Suprapubic skin (tissue), 4 donors: ENCODE results near the gene MYMX. TPM values are rescaled to one million over a fixed set of nuclear protein-coding genes. Genes with fewer than 3 reads are reported as not detected.
"Not testable (repeated sequence)": the region's sequence is repeated elsewhere in the genome, so short reads cannot be mapped to it uniquely, and the experiment has no call there.

Experiments
- DNase-seq, 2 donors: peaks; one replicate each; pipeline ENCODE4 v3.0.0-alpha.2; 2019; ENCODE audit warnings: low spot score in 2 of 2
- H3K27ac ChIP-seq: fragments of 200-600 bp; sonication (generic); one replicate; pipeline ENCODE4 v1.5.1; 2019
- H3K27me3 ChIP-seq: fragments of 200-600 bp; sonication (generic); one replicate; pipeline ENCODE4 v1.5.1; 2019
- H3K36me3 ChIP-seq: fragments of 200-600 bp; sonication (generic); one replicate; pipeline ENCODE4 v1.5.1; 2019
- H3K4me1 ChIP-seq: fragments of 200-600 bp; sonication (generic); one replicate; pipeline ENCODE4 v1.5.1; 2019
- H3K4me3 ChIP-seq: fragments of 200-600 bp; sonication (generic); one replicate; pipeline ENCODE4 v1.5.1; 2019; ENCODE audit warnings: mild to moderate bottlenecking
- H3K9me3 ChIP-seq: fragments of 200-600 bp; sonication (generic); one replicate; pipeline ENCODE4 v1.5.1; 2019
- EP300 ChIP-seq: sonication (generic); formaldehyde crosslinking; IDR thresholded peaks from one replicate; pipeline ENCODE4 v1.6.1; 2017; ENCODE audit warnings: antibody characterized with exemption
- POLR2A ChIP-seq, 2 donors: fragments of 450-650 bp; IDR thresholded peaks; one replicate each; pipeline ENCODE4 v1.6.1; 2017; ENCODE audit warnings: antibody characterized with exemption in 2 of 2, mild to moderate bottlenecking in 2 of 2, moderate library complexity in 2 of 2
- POLR2AphosphoS5 ChIP-seq, 3 donors: sonication (generic); formaldehyde crosslinking; IDR thresholded peaks; one replicate each; pipeline ENCODE4 v1.6.1; 2017; ENCODE audit warnings: antibody characterized with exemption in 3 of 3
- WGBS: methylation state at CpG from one replicate; pipeline ENCODE4 v1.1.5; 2018; 5-methylcytosine and 5-hydroxymethylcytosine counted together
- total RNA-seq, 4 donors: library from RNA; depleted of rRNA; stranded (reverse); fragments of >200 nt; gene quantifications; one replicate each; pipeline ENCODE4 v1.1.0, GENCODE V29; 2016
- TF ChIP-seq, protein P1 (sequence below), 2 donors: fragments of 200-600 bp in 1 of 2; fragments of 450-650 bp in 1 of 2; sonication (generic) in 1 of 2; IDR thresholded peaks; one replicate each; pipeline ENCODE4 v1.5.1; 2016 to 2019; ENCODE audit warnings: antibody characterized with exemption in 2 of 2, mild to moderate bottlenecking in 1 of 2, moderate library complexity in 1 of 2

MYMX gene
- total RNA-seq, 4 donors from 2014 or later, result not detected

DNA sequence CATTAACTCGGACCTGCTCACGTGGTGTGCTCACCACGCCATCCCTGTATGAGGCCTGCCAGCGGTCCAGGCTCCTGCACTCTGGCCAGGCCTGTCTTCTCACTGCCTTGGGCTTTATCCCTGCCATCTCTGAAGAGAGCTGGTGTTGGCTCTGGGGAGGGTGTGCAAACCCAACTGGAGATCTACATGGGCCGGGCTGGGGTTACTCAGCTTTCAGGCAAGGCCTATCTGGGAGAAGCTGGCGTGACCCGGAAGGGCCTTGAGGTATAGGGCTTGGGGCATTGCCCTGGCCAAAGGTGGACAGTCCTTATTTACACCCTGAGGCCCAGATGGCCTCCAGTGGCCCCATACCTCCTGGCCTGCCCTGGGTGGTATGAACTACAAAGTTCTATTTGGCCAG is 11.7 kb downstream of the MYMX start:
- Histone ChIP-seq H3K36me3 (peaks cover 37% of the 10 kb centered on the region), H3K9me3 (no peaks in the 10 kb centered on the region), H3K4me1 (peaks cover 62% of the 10 kb centered on the region), H3K27ac (no peak overlapping the region), H3K4me3 (no peak overlapping the region), H3K27me3 (no peaks in the 10 kb centered on the region)
- TF ChIP-seq EP300 (no peak), POLR2A (IDR thresholded peaks at IDR 0.05) (no peak), POLR2AphosphoS5 (IDR thresholded peaks at IDR 0.05) (no peak)
- TF ChIP-seq, protein P1, sequence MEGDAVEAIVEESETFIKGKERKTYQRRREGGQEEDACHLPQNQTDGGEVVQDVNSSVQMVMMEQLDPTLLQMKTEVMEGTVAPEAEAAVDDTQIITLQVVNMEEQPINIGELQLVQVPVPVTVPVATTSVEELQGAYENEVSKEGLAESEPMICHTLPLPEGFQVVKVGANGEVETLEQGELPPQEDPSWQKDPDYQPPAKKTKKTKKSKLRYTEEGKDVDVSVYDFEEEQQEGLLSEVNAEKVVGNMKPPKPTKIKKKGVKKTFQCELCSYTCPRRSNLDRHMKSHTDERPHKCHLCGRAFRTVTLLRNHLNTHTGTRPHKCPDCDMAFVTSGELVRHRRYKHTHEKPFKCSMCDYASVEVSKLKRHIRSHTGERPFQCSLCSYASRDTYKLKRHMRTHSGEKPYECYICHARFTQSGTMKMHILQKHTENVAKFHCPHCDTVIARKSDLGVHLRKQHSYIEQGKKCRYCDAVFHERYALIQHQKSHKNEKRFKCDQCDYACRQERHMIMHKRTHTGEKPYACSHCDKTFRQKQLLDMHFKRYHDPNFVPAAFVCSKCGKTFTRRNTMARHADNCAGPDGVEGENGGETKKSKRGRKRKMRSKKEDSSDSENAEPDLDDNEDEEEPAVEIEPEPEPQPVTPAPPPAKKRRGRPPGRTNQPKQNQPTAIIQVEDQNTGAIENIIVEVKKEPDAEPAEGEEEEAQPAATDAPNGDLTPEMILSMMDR (IDR thresholded peaks at IDR 0.05), result no peak
- DNase-seq, result no peak
- 86% methylated on average over 7 of the region's 7 CpGs for WGBS

DNA sequence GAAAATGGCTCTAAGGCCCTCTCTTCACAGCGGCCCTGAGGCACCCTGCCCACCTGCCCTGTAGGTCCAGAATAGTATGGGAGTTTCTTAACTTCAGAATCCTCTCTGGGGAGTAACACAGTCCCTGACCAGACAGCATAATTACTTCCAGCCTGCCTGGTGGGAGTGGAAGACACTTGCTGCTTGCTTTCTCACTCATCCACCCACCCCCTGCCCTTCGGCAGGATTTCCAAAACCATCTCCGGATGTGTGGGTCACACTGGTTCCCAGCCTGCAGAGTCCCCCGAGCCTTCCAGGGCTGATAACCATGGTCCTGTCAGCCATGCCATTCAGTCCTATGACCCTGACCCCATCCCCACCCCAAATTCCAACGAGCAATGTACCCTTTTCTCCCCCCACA is 12.1 kb downstream of the MYMX start:
- H3K4me3 ChIP-seq, result no peak overlapping the region
- TF ChIP-seq POLR2A (IDR thresholded peaks at IDR 0.05), result no peak
- TF ChIP-seq, protein P1 (IDR thresholded peaks at IDR 0.05), result no peak
- TF ChIP-seq POLR2AphosphoS5 (IDR thresholded peaks at IDR 0.05), result no peak
- no peak for TF ChIP-seq EP300
- DNase-seq, result no peak
- no peaks in the 10 kb centered on the region for H3K27me3 ChIP-seq
- no peak overlapping the region for H3K27ac ChIP-seq
- H3K9me3 ChIP-seq, result no peaks in the 10 kb centered on the region
- H3K36me3 ChIP-seq, result peaks cover 37% of the 10 kb centered on the region
- H3K4me1 ChIP-seq, result peaks cover 62% of the 10 kb centered on the region
- WGBS, result 80% methylated on average over 5 of the region's 5 CpGs

DNA sequence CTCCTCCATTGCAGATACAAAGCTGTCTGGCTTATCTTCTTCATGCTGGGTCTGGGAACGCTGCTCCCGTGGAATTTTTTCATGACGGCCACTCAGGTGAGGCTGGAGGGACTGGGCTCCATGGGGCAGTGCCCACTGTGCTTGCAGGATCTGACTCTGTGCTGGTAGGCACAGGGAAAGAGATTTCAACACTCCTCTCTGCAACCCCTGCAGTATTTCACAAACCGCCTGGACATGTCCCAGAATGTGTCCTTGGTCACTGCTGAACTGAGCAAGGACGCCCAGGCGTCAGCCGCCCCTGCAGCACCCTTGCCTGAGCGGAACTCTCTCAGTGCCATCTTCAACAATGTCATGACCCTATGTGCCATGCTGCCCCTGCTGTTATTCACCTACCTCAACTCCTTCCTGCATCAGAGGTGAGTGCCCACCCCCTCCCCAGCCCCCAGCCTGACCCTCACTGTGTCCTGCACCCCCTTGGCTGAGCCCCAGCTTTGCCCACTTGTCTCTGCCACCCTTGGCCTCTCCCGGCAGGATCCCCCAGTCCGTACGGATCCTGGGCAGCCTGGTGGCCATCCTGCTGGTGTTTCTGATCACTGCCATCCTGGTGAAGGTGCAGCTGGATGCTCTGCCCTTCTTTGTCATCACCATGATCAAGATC is 12.8 kb downstream of the MYMX start:
- 86% methylated on average over 11 of the region's 11 CpGs for WGBS
- no peak for TF ChIP-seq POLR2AphosphoS5 (IDR thresholded peaks at IDR 0.05)
- no peak for TF ChIP-seq POLR2A (IDR thresholded peaks at IDR 0.05)
- TF ChIP-seq EP300, result no peak
- TF ChIP-seq, protein P1 (IDR thresholded peaks at IDR 0.05), result no peak
- Histone ChIP-seq H3K27ac (no peak overlapping the region), H3K4me1 (peaks cover 62% of the 10 kb centered on the region), H3K27me3 (no peaks in the 10 kb centered on the region), H3K9me3 (no peaks in the 10 kb centered on the region), H3K36me3 (peaks cover 37% of the 10 kb centered on the region), H3K4me3 (no peak overlapping the region)
- DNase-seq, result no peak

DNA sequence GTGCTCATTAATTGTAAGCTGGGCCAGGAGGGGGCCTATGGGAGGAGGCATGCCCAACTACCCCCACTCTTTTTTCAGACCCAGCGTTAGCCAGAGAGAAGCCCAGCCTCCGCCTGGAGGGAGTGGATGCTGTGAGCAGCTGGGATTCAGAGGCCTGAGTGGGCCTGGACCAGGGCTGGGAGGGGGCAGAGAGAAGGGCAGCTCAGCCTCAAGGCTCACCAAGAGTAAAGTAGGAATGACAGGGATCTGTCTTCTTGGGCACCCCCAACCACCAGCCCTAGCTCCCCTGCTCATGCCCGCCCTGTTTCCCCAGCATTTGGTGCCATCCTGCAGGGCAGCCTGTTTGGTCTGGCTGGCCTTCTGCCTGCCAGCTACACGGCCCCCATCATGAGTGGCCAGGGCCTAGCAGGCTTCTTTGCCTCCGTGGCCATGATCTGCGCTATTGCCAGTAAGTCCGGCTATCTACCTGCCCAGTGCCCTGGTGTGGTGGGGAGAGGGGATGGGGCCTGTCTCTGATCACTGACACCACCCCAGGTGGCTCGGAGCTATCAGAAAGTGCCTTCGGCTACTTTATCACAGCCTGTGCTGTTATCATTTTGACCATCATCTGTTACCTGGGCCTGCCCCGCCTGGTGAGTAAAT is 13.4 kb downstream of the MYMX start:
- 90% methylated on average over 2 of the region's 10 CpGs for WGBS
- H3K36me3 ChIP-seq, result peaks cover 37% of the 10 kb centered on the region
- H3K27ac ChIP-seq, result no peak overlapping the region
- no peak for DNase-seq
- H3K4me3 ChIP-seq, result no peak overlapping the region
- no peaks in the 10 kb centered on the region for H3K9me3 ChIP-seq
- H3K27me3 ChIP-seq, result no peaks in the 10 kb centered on the region
- peaks cover 62% of the 10 kb centered on the region for H3K4me1 ChIP-seq
- TF ChIP-seq EP300 (no peak), POLR2AphosphoS5 (IDR thresholded peaks at IDR 0.05) (no peak), POLR2A (IDR thresholded peaks at IDR 0.05) (no peak)
- TF ChIP-seq, protein P1 (IDR thresholded peaks at IDR 0.05), result no peak

DNA sequence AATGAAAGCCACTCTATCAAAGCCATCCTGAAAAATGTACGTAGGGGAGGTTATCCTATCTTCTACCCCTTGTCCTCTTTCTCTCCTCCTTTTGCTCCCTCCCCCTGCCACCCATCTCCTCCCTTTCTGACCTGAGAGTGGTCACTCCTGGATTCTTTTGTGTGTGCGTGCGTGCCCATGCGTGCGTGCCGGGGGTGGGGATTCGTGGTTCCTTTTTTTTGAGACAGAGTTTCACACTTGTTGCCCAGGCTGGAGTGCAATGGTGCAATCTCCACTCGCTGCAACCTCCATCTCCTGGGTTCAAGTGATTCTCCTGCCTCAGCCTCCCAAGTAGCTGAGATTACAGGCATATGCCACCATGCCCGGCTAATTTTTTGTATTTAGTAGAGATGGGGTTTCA is 14.7 kb downstream of the MYMX start:
- H3K27me3 ChIP-seq, H3K27ac ChIP-seq, H3K4me3 ChIP-seq, DNase-seq, H3K9me3 ChIP-seq: not testable (repeated sequence)
- 88% methylated on average over 8 of the region's 9 CpGs for WGBS
- Histone ChIP-seq H3K4me1 (peaks cover 62% of the 10 kb centered on the region), H3K36me3 (peaks cover 37% of the 10 kb centered on the region)
